Gastrocnemius medialis (tissue), 4 donors: Measurements from ENCODE around the gene TNXB.

Experiments
- CTCF ChIP-seq, 5 experiments: fragments of 450-650 bp in 3 of 5; fragments of 200-600 bp in 2 of 5; sonication (generic) in 2 of 5; IDR thresholded peaks in 4 of 5; conservative IDR thresholded peaks in 1 of 5; 1 replicate in 4 of 5; 2 replicates in 1 of 5; pipeline ENCODE4 v1.5.1; 2016 to 2019; ENCODE audit warnings: antibody characterized with exemption in 5 of 5, mild to moderate bottlenecking in 3 of 5, moderate library complexity in 3 of 5
- POLR2A ChIP-seq, 2 donors: fragments of 450-650 bp; IDR thresholded peaks; one replicate each; pipeline ENCODE4 v1.6.1; 2017; ENCODE audit warnings: antibody characterized with exemption in 2 of 2, mild to moderate bottlenecking in 2 of 2, moderate library complexity in 2 of 2

GRCh38 chr6:32147401-32148132 lies 38.4 kb upstream of the TNXB start:
- TF ChIP-seq CTCF (IDR thresholded peaks at IDR 0.05 in 4 of 5, conservative IDR thresholded peaks at IDR 0.05 in 1 of 5) = no peak
- no peak for TF ChIP-seq POLR2A (IDR thresholded peaks at IDR 0.05)
